ENCODE results near the gene IGFBP1. TPM values are rescaled to one million over a fixed set of nuclear protein-coding genes. Genes with fewer than 3 reads are reported as not detected.

IGFBP1 gene
- total and polyA plus RNA-seq, 2 of the 13 experiments (the other 11 are each of a cell fraction or from before 2014, with no cell fraction given), result 5.4 to 885 TPM

GRCh38 chr7:45893996-45894664 lies 5.8 kb downstream of the IGFBP1 start (continued):
- peak; percentile 79; the same call in 1 of the 2 replicates for TF ChIP-seq ZNF724P (CRISPR knock-in tag; IDR thresholded peaks at IDR 0.05; ENCODE audit: borderline replicate concordance)
- no peak for TF ChIP-seq CEBPZ (IDR thresholded peaks at IDR 0.05; ENCODE audit: low read length)
- TF ChIP-seq SNAPC5 (CRISPR knock-in tag; IDR thresholded peaks at IDR 0.05; ENCODE audit: borderline replicate concordance), result no peak; the same call in 1 of the 2 replicates
- TF ChIP-seq MAF1 (CRISPR knock-in tag; IDR thresholded peaks at IDR 0.05; ENCODE audit: borderline replicate concordance), result no peak
- TF ChIP-seq NR1H2 (CRISPR knock-in tag; IDR thresholded peaks at IDR 0.05; ENCODE audit: borderline replicate concordance, low read depth), result no peak
- peak; percentile 79; the same call in 1 of the 2 replicates for TF ChIP-seq ZNF510 (CRISPR knock-in tag; IDR thresholded peaks at IDR 0.05; ENCODE audit: low read depth)
- no peak for TF ChIP-seq ZNF513 (CRISPR knock-in tag; conservative IDR thresholded peaks at IDR 0.05)
- no peak for TF ChIP-seq HOMEZ (CRISPR knock-in tag; IDR thresholded peaks at IDR 0.05; ENCODE audit: low read depth)
- no peak; the same call in 1 of the 2 replicates for TF ChIP-seq MATR3 (CRISPR knock-in tag; IDR thresholded peaks at IDR 0.05)
- TF ChIP-seq HMG20A (CRISPR knock-in tag; IDR thresholded peaks at IDR 0.05; ENCODE audit: borderline replicate concordance), result 0 out of 2 replicates have a peak, but pooled peaks have one; percentile 6
- TF ChIP-seq ZNF770 (CRISPR knock-in tag; IDR thresholded peaks at IDR 0.05), result peak; percentile 24; the same call in 1 of the 2 replicates
- no peak for TF ChIP-seq SALL2 (CRISPR knock-in tag; IDR thresholded peaks at IDR 0.05)
- peak; percentile 64; the same call in 1 of the 2 replicates for TF ChIP-seq ZNF430 (CRISPR knock-in tag; IDR thresholded peaks at IDR 0.05)
- TF ChIP-seq MXI1 (IDR thresholded peaks at IDR 0.05; ENCODE audit: borderline replicate concordance, low read depth, low read length), result no peak
- peak; percentile 100 for TF ChIP-seq SSRP1 (CRISPR knock-in tag; IDR thresholded peaks at IDR 0.05)
- no peak for TF ChIP-seq MED8 (CRISPR knock-in tag; IDR thresholded peaks at IDR 0.05; ENCODE audit: insufficient replicate concordance)
- no peak for TF ChIP-seq SP140L (CRISPR knock-in tag; IDR thresholded peaks at IDR 0.05; ENCODE audit: borderline replicate concordance)
- TF ChIP-seq ZNF652 (CRISPR knock-in tag; IDR thresholded peaks at IDR 0.05; ENCODE audit: borderline replicate concordance, low read depth), result 0 out of 2 replicates have a peak, but pooled peaks have one; percentile 7
- TF ChIP-seq NR0B2 (CRISPR knock-in tag; IDR thresholded peaks at IDR 0.05), result no peak
- peak; percentile 68 for TF ChIP-seq ZNF878 (CRISPR knock-in tag; IDR thresholded peaks at IDR 0.05)

Measured in HepG2 (cell line).